ENCODE data around the gene RHOT1. TPM values are rescaled to one million over a fixed set of nuclear protein-coding genes. Genes with fewer than 3 reads are reported as not detected.

The RHOT1 gene
- total RNA-seq (2022; extraction: Qiagen RNA extraction; ENCODE audit: low read depth): 16.3 to 27.2 TPM (median 22.5 TPM) in 5 replicates

GRCh38 chr17:32142038-32142856 is at the start of gene RHOT1:
Gene RHOT1 (plus strand): TSS chr17:32142502. CDS start chr17:32142693, 191 bp downstream.

GRCh38 chr17:32265192-32265923 is 123.1 kb downstream of the RHOT1 start, which contains the start of gene RHBDL3:
Gene RHBDL3 (plus strand): TSS chr17:32265832. CDS start chr17:32266190, 358 bp downstream.

Other genes with a start within 250 kb of the RHOT1 start
- gene UTP6, start 240.8 kb upstream of the RHOT1 start, total RNA-seq (2022; extraction: Qiagen RNA extraction; ENCODE audit: low read depth): 73.1 to 83.4 TPM (median 76.8 TPM) in 5 replicates
- gene SUZ12, start 205.5 kb upstream of the RHOT1 start, total RNA-seq (2022; extraction: Qiagen RNA extraction; ENCODE audit: low read depth): 14.9 to 30.7 TPM (median 25.1 TPM) in 5 replicates
- gene LRRC37B, start 135.1 kb upstream of the RHOT1 start, total RNA-seq (2022; extraction: Qiagen RNA extraction; ENCODE audit: low read depth): 9.2 to 11.3 TPM (median 10.5 TPM) in 5 replicates
- gene RHBDL3, start 123.3 kb downstream of the RHOT1 start, total RNA-seq (2022; extraction: Qiagen RNA extraction; ENCODE audit: low read depth): 2.7 to 5.6 TPM (median 4.6 TPM) in 5 replicates
- gene C17orf75, start 199.7 kb downstream of the RHOT1 start, total RNA-seq (2022; extraction: Qiagen RNA extraction; ENCODE audit: low read depth): 23.8 to 36.6 TPM (median 29.3 TPM) in 5 replicates
- gene ZNF207, start 207.7 kb downstream of the RHOT1 start, total RNA-seq (2022; extraction: Qiagen RNA extraction; ENCODE audit: low read depth): 217 to 246 TPM (median 236 TPM) in 5 replicates

Data from A549 treated with ZK216348 at 1 μM for 4 hours (cell line).